Measurements from ENCODE around the gene PYGL.

Gene PYGL

GRCh38 chr14:50855558-50855957 is 88.7 kb downstream of the PYGL start:
- TF ChIP-seq CTCF (IDR thresholded peaks at IDR 0.05): no peak
- Histone ChIP-seq H3K9me3 (no peaks in the 10 kb centered on the region), H3K36me3 (no peaks in the 10 kb centered on the region), H3K27ac (no peak overlapping the region), H3K27me3 (no peaks in the 10 kb centered on the region), H3K4me3 (no peak overlapping the region), H3K4me1 (peaks cover 0 to 9% (median 2%) of the 10 kb centered on the region in 4 donors)
- intact Hi-C loops (cut with DNase I; ENCODE audit: low total_unique reads): no loop called here
- DNase-seq: no peak

Measured in tibial artery (tissue), 4 donors.